GM23338 (cell line): ENCODE measurements around the gene XPC. TPM values are rescaled to one million over a fixed set of nuclear protein-coding genes. Genes with fewer than 3 reads are reported as not detected.

Experiments
- ATAC-seq: fragments of 200-7000 bp; cut with Tn5 transposase; 3 replicates; pipeline ENCODE4 v1.9.1; 2020
- DNase-seq: peaks from one replicate; pipeline ENCODE4 v3.0.0-alpha.2; 2015; ENCODE audit warnings: low spot score
- H2AFZ ChIP-seq: fragments of 200-600 bp; sonication (generic); 2 replicates; pipeline ENCODE4 v1.8.0; 2016; ENCODE audit warnings: antibody characterized with exemption, mild to moderate bottlenecking, moderate library complexity
- H3F3A ChIP-seq: fragments of 200-600 bp; sonication (generic); replicated peaks from 2 replicates; pipeline ENCODE4 v1.8.0; 2017; ENCODE audit warnings: antibody characterized with exemption, mixed run types, low read depth
- H3K27ac ChIP-seq: fragments of 200-600 bp; sonication (generic); 2 replicates; pipeline ENCODE4 v1.6.1; 2016; ENCODE audit warnings: low read depth
- H3K27me3 ChIP-seq: fragments of 200-600 bp; sonication (generic); 2 replicates; pipeline ENCODE4 v1.8.0; 2016; ENCODE audit warnings: mild to moderate bottlenecking, mixed run types, moderate library complexity; ENCODE audit not compliant: insufficient read depth
- H3K36me3 ChIP-seq: fragments of 200-600 bp; sonication (generic); 2 replicates; pipeline ENCODE4 v1.8.0; 2016; ENCODE audit warnings: mild to moderate bottlenecking; ENCODE audit not compliant: insufficient read depth
- H3K4me1 ChIP-seq: fragments of 200-600 bp; sonication (generic); 2 replicates; pipeline ENCODE4 v1.8.0; 2016; ENCODE audit warnings: mild to moderate bottlenecking, moderate library complexity; ENCODE audit not compliant: insufficient read depth
- H3K4me2 ChIP-seq: fragments of 200-600 bp; sonication (generic); 2 replicates; pipeline ENCODE4 v1.7.1; 2017; ENCODE audit warnings: mixed run types
- H3K4me3 ChIP-seq: fragments of 200-600 bp; sonication (generic); 2 replicates; pipeline ENCODE4 v1.6.1; 2016; ENCODE audit warnings: mixed run types
- H3K79me2 ChIP-seq: fragments of 200-600 bp; sonication (generic); replicated peaks from 2 replicates; pipeline ENCODE4 v1.8.0; 2017; ENCODE audit warnings: mild to moderate bottlenecking; ENCODE audit not compliant: insufficient read depth
- H3K9me2 ChIP-seq: fragments of 200-600 bp; sonication (generic); 2 replicates; pipeline ENCODE4 v1.8.0; 2017; ENCODE audit not compliant: insufficient read depth
- H4K20me1 ChIP-seq: fragments of 200-600 bp; sonication (generic); replicated peaks from 2 replicates; pipeline ENCODE4 v1.8.0; 2017; ENCODE audit warnings: mild to moderate bottlenecking; ENCODE audit not compliant: insufficient read depth
- H3K27ac Mint-ChIP-seq: 2 replicates; pipeline ENCODE4 v1.8.0; 2020; ENCODE audit warnings: inconsistent platforms, mild to moderate bottlenecking, moderate library complexity, mixed read lengths
- H3K27me3 Mint-ChIP-seq: 3 replicates; pipeline ENCODE4 v1.8.0; 2022; ENCODE audit warnings: low read depth, mild to moderate bottlenecking, moderate library complexity, mixed read lengths, inconsistent platforms; ENCODE audit not compliant: insufficient read depth, poor library complexity
- H3K36me3 Mint-ChIP-seq: 3 replicates; pipeline ENCODE4 v1.8.0; 2021; ENCODE audit warnings: low read depth, mild to moderate bottlenecking, inconsistent platforms, moderate library complexity, mixed read lengths
- H3K4me1 Mint-ChIP-seq: 3 replicates; pipeline ENCODE4 v1.8.0; 2020; ENCODE audit warnings: mild to moderate bottlenecking, inconsistent platforms, mixed read lengths
- H3K4me3 Mint-ChIP-seq: 3 replicates; pipeline ENCODE4 v1.8.0; 2021; ENCODE audit warnings: moderate library complexity, mild to moderate bottlenecking, inconsistent platforms, mixed read lengths
- H3K9me3 Mint-ChIP-seq: 3 replicates; pipeline ENCODE4 v1.8.0; 2020; ENCODE audit warnings: moderate library complexity, mild to moderate bottlenecking, inconsistent platforms, mixed read lengths
- CREB1 ChIP-seq: fragments of 250-450 bp; sonication (Bioruptor Pico); IDR thresholded peaks from 2 replicates; pipeline ENCODE4 v1.5.0; 2020; ENCODE audit warnings: low read depth, mild to moderate bottlenecking, moderate library complexity
- CTCF ChIP-seq, 2 experiments: fragments of 200-600 bp in 1 of 2; sonication (generic) in 1 of 2; conservative IDR thresholded peaks; 2 replicates each; pipeline versions ENCODE4 v1.5.1 to v1.6.1; 2016 to 2017; ENCODE audit warnings: antibody characterized with exemption in 2 of 2, low read depth in 2 of 2, mild to moderate bottlenecking in 2 of 2, moderate library complexity in 1 of 2
- ETS1 ChIP-seq: IDR thresholded peaks from 2 replicates; pipeline ENCODE4 v1.6.1; 2016; ENCODE audit warnings: antibody characterized with exemption
- EZH2 ChIP-seq: fragments of 200-600 bp; sonication (generic); IDR thresholded peaks from one replicate; pipeline ENCODE4 v1.8.0; 2017; ENCODE audit warnings: antibody characterized with exemption, mild to moderate bottlenecking, low read depth; ENCODE audit not compliant: unreplicated experiment
- EZH2phosphoT487 ChIP-seq: fragments of 200-600 bp; sonication (generic); IDR thresholded peaks from one replicate; pipeline ENCODE4 v1.8.1; 2018; ENCODE audit warnings: antibody characterized with exemption; ENCODE audit not compliant: unreplicated experiment
- JUNB ChIP-seq: IDR thresholded peaks from one replicate; pipeline ENCODE4 v1.6.1; 2016; ENCODE audit warnings: antibody characterized with exemption; ENCODE audit not compliant: unreplicated experiment
- NANOG ChIP-seq: IDR thresholded peaks from 2 replicates; pipeline ENCODE4 v1.6.1; 2016; ENCODE audit warnings: antibody characterized with exemption, borderline replicate concordance
- POLR2AphosphoS5 ChIP-seq: IDR thresholded peaks from 2 replicates; pipeline ENCODE4 v1.6.1; 2016; ENCODE audit warnings: antibody characterized with exemption, low read depth
- REST ChIP-seq: IDR thresholded peaks from one replicate; pipeline ENCODE4 v1.6.1; 2018; ENCODE audit warnings: antibody characterized with exemption; ENCODE audit not compliant: unreplicated experiment
- STAT1 ChIP-seq: IDR thresholded peaks from one replicate; pipeline ENCODE4 v1.6.1; 2016; ENCODE audit warnings: antibody characterized with exemption; ENCODE audit not compliant: unreplicated experiment
- ZNF114 ChIP-seq: fragments of 250-450 bp; sonication (Bioruptor Pico); IDR thresholded peaks from 2 replicates; pipeline ENCODE4 v1.5.0; 2020; ENCODE audit warnings: mild to moderate bottlenecking, moderate library complexity
- ZNF331 ChIP-seq: fragments of 250-450 bp; sonication (Bioruptor Pico); IDR thresholded peaks from 2 replicates; pipeline ENCODE4 v1.5.0; 2020; ENCODE audit warnings: low read depth, mild to moderate bottlenecking, moderate library complexity
- ZNF462 ChIP-seq: fragments of 250-450 bp; sonication (Bioruptor Pico); IDR thresholded peaks from 2 replicates; pipeline ENCODE4 v1.5.0; 2020; ENCODE audit warnings: mild to moderate bottlenecking, moderate library complexity
- polyA plus RNA-seq: library from polyadenylated mRNA; unstranded; fragments of >200 nt; fragmentation: Nextera tagmentation; extraction: Ambion mirVana; gene quantifications from 2 replicates; pipeline ENCODE4 v1.2.1, GENCODE V29; 2016
- total RNA-seq: library from RNA; depleted of rRNA; stranded (reverse); fragments of >200 nt; shearing (Covaris generic); gene quantifications from 2 replicates; pipeline ENCODE4 v1.2.3, GENCODE V29; 2014

The XPC gene
- total and polyA plus RNA-seq, 2 experiments from 2014 or later: 34.9 to 41.5 TPM

GRCh38 chr3:14221902-14222301, 43.5 kb upstream of the XPC start:
- no peak overlapping the region for H3K4me3 Mint-ChIP-seq
- H3K36me3 ChIP-seq: no peaks in the 10 kb centered on the region; the same call in 1 of the 2 replicates
- no peaks in the 10 kb centered on the region for H3K79me2 ChIP-seq
- no peak overlapping the region for H3K27ac Mint-ChIP-seq
- peaks cover 17% of the 10 kb centered on the region for H3K4me1 Mint-ChIP-seq
- no peak for ATAC-seq
- TF ChIP-seq STAT1 (no peak), CREB1 (CRISPR knock-in tag) (no peak), ETS1 (no peak), ZNF462 (no peak), EZH2 (no peak), ZNF331 (CRISPR knock-in tag) (no peak), POLR2AphosphoS5 (no peak), EZH2phosphoT487 (no peak), CTCF (conservative IDR thresholded peaks at IDR 0.05; ENCODE audit: low read depth in 2 of 2) (no peak), REST (no peak), JUNB (no peak), ZNF114 (CRISPR knock-in tag) (no peak), NANOG (no peak)
- H3K9me2 ChIP-seq: 0 out of 2 replicates have a peak, but pooled peaks cover 7% of the 10 kb centered on the region
- H3K4me1 ChIP-seq: peaks cover 5% of the 10 kb centered on the region
- H2AFZ ChIP-seq: no peak overlapping the region
- H3K9me3 Mint-ChIP-seq: peaks cover 26% of the 10 kb centered on the region
- no peak overlapping the region for H3K4me2 ChIP-seq
- H4K20me1 ChIP-seq: no peaks in the 10 kb centered on the region
- peaks cover 3% of the 10 kb centered on the region; the same call in 2 of the 3 replicates for H3K36me3 Mint-ChIP-seq
- H3F3A ChIP-seq: no peaks in the 10 kb centered on the region
- DNase-seq: no peak
- no peak overlapping the region for H3K4me3 ChIP-seq
- no peaks in the 10 kb centered on the region for H3K27me3 ChIP-seq
- H3K27ac ChIP-seq: no peak overlapping the region
- H3K27me3 Mint-ChIP-seq: peaks cover 3% of the 10 kb centered on the region
